ENCODE measurements around the gene CCSER1. TPM values are rescaled to one million over a fixed set of nuclear protein-coding genes. Genes with fewer than 3 reads are reported as not detected.

CCSER1 gene
- total RNA-seq, 4 donors from 2014 or later, result 27.5 to 66.5 (median 54.3) TPM

DNA sequence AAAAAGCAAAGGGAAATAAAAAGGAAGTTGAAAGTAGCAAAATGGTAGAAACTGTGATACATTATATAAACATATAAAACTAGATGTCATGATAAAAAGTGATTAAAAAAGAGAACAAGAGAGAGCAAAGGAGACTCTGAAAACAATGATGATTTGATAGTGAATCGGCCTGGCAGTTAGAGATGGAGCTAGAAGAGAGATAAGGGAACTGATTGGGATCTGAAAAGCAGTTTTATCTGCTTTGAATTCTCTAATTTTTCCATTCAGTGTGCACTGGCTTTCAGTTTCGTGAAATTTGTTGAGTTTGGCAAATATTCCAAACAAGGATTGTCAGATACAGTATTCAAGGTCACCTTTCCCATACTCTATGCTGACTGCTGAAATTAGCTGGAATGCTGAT lies 21.9 kb upstream of the CCSER1 start:
- Histone ChIP-seq H3K9me3 (no peaks in the 10 kb centered on the region), H3K36me3 (no peaks in the 10 kb centered on the region), H3K27me3 (no peaks in the 10 kb centered on the region), H3K4me3 (no peak overlapping the region), H3K27ac (no peak overlapping the region), H3K4me1 (no peaks in the 10 kb centered on the region)
- no peak for TF ChIP-seq POLR2A (IDR thresholded peaks at IDR 0.05)
- TF ChIP-seq, protein P1, sequence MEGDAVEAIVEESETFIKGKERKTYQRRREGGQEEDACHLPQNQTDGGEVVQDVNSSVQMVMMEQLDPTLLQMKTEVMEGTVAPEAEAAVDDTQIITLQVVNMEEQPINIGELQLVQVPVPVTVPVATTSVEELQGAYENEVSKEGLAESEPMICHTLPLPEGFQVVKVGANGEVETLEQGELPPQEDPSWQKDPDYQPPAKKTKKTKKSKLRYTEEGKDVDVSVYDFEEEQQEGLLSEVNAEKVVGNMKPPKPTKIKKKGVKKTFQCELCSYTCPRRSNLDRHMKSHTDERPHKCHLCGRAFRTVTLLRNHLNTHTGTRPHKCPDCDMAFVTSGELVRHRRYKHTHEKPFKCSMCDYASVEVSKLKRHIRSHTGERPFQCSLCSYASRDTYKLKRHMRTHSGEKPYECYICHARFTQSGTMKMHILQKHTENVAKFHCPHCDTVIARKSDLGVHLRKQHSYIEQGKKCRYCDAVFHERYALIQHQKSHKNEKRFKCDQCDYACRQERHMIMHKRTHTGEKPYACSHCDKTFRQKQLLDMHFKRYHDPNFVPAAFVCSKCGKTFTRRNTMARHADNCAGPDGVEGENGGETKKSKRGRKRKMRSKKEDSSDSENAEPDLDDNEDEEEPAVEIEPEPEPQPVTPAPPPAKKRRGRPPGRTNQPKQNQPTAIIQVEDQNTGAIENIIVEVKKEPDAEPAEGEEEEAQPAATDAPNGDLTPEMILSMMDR (IDR thresholded peaks at IDR 0.05), result no peak
- DNase-seq, result no peak

- no peaks in the 10 kb centered on the region for H3K4me1 ChIP-seq
- DNase-seq, result no peak
- H3K27me3 ChIP-seq, result no peaks in the 10 kb centered on the region
- TF ChIP-seq, protein P1 (IDR thresholded peaks at IDR 0.05), result no peak
- TF ChIP-seq POLR2A (IDR thresholded peaks at IDR 0.05), result no peak
- H3K4me3 ChIP-seq, result no peak overlapping the region
- H3K27ac ChIP-seq, result no peak overlapping the region
- H3K9me3 ChIP-seq, result no peaks in the 10 kb centered on the region
- H3K36me3 ChIP-seq, result no peaks in the 10 kb centered on the region
Observed at GRCh38 chr4:90112715-90113114, 14.5 kb upstream of the CCSER1 start.

DNA sequence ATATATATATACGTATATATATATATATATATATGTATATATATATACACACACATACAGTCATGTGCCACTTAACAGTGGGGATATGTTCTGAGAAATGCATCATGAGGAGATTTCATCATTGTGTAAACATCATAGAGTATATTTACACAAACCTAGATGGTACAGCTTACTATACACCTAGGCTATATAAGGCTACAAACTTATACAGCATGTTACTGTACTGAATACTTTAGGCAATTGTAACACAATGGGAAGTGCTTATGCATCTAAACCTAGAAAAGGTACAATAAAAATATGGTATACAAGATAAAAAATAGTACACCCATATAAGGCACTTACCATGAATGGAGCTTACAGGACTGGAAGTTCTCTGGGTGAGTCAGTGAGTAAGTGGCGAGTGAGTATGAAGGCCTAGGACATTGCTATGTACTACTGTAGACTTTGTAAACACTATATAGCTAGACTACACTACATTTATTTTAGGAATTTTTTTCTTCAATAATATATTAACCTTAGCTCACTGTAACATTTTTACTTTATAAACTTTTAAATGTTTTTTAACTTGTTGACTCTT lies 13.2 kb upstream of the CCSER1 start:
- no peak for DNase-seq
- Histone ChIP-seq H3K4me3 (no peak overlapping the region), H3K9me3 (no peaks in the 10 kb centered on the region), H3K4me1 (no peaks in the 10 kb centered on the region), H3K36me3 (no peaks in the 10 kb centered on the region), H3K27ac (no peak overlapping the region), H3K27me3 (no peaks in the 10 kb centered on the region)
- no peak for TF ChIP-seq POLR2A (IDR thresholded peaks at IDR 0.05)
- TF ChIP-seq, protein P1 (IDR thresholded peaks at IDR 0.05), result no peak

- H3K4me3 ChIP-seq, result no peak overlapping the region
- no peaks in the 10 kb centered on the region for H3K4me1 ChIP-seq
- no peaks in the 10 kb centered on the region for H3K9me3 ChIP-seq
- DNase-seq, result no peak
- H3K27me3 ChIP-seq, result no peaks in the 10 kb centered on the region
- TF ChIP-seq, protein P1 (IDR thresholded peaks at IDR 0.05), result no peak
- no peak for TF ChIP-seq POLR2A (IDR thresholded peaks at IDR 0.05)
- no peak overlapping the region for H3K27ac ChIP-seq
- H3K36me3 ChIP-seq, result no peaks in the 10 kb centered on the region
Observed at GRCh38 chr4:90118527-90119195, 8.5 kb upstream of the CCSER1 start.

GRCh38 chr4:90120037-90120436 lies 7.2 kb upstream of the CCSER1 start:
- H3K4me3 ChIP-seq, result no peak overlapping the region
- H3K36me3 ChIP-seq, result no peaks in the 10 kb centered on the region
- no peaks in the 10 kb centered on the region for H3K9me3 ChIP-seq
- TF ChIP-seq POLR2A (IDR thresholded peaks at IDR 0.05), result no peak
- TF ChIP-seq, protein P1 (IDR thresholded peaks at IDR 0.05), result peak in 2 of 6 experiments; percentile 16 to 46
- no peaks in the 10 kb centered on the region for H3K4me1 ChIP-seq
- H3K27me3 ChIP-seq, result no peaks in the 10 kb centered on the region
- no peak overlapping the region for H3K27ac ChIP-seq
- DNase-seq, result no peak
